Sigmoid colon (tissue), 7 donors: Measurements from ENCODE around the gene LRRIQ3. TPM values are rescaled to one million over a fixed set of nuclear protein-coding genes. Genes with fewer than 3 reads are reported as not detected.
A peak's percentile ranks its signal among the peaks of the same experiment; 100 is the strongest.

Experiments
- DNase-seq: peaks from one replicate; pipeline ENCODE4 v3.0.0-alpha.2; 2019
- H3K27ac ChIP-seq, 4 donors: fragments of 200-600 bp; sonication (generic); one replicate each; pipeline ENCODE4 v1.5.1; 2016 to 2019; ENCODE audit warnings: mild to moderate bottlenecking in 1 of 4
- H3K27me3 ChIP-seq, 3 donors: fragments of 200-600 bp; sonication (generic); one replicate each; pipeline ENCODE4 v1.5.1; 2019; ENCODE audit warnings: mild to moderate bottlenecking in 1 of 3
- H3K36me3 ChIP-seq, 4 donors: fragments of 200-600 bp; sonication (generic); one replicate each; pipeline ENCODE4 v1.5.1; 2016 to 2019
- H3K4me1 ChIP-seq, 4 donors: fragments of 200-600 bp; sonication (generic); one replicate each; pipeline ENCODE4 v1.5.1; 2017 to 2019
- H3K4me3 ChIP-seq, 4 donors: fragments of 200-600 bp; sonication (generic); one replicate each; pipeline ENCODE4 v1.5.1; 2017 to 2019; ENCODE audit warnings: mild to moderate bottlenecking in 2 of 4, moderate library complexity in 1 of 4
- H3K9me3 ChIP-seq, 4 donors: fragments of 200-600 bp in 3 of 4; sonication (generic) in 3 of 4; one replicate each; pipeline versions ENCODE4 v1.5.1 to v1.6.1; 2013 to 2019
- CTCF ChIP-seq, 4 experiments: fragments of 450-650 bp in 3 of 4; fragments of 200-600 bp in 1 of 4; IDR thresholded peaks; one replicate each; pipeline ENCODE4 v1.5.1; 2016 to 2019; ENCODE audit warnings: antibody characterized with exemption in 4 of 4, mild to moderate bottlenecking in 3 of 4, moderate library complexity in 2 of 4
- EP300 ChIP-seq, 4 donors: sonication (generic); formaldehyde crosslinking; IDR thresholded peaks; one replicate each; pipeline ENCODE4 v1.6.1; 2017; ENCODE audit warnings: antibody characterized with exemption in 4 of 4
- POLR2A ChIP-seq, 2 donors: fragments of 450-650 bp; IDR thresholded peaks; one replicate each; pipeline ENCODE4 v1.6.1; 2016; ENCODE audit warnings: antibody characterized with exemption in 2 of 2, mild to moderate bottlenecking in 2 of 2, moderate library complexity in 2 of 2
- POLR2AphosphoS5 ChIP-seq, 4 donors: sonication (generic); formaldehyde crosslinking; IDR thresholded peaks; one replicate each; pipeline ENCODE4 v1.6.1; 2017; ENCODE audit warnings: antibody characterized with exemption in 4 of 4
- WGBS, 2 donors: extraction: QIAGEN DNeasy Blood & Tissue Kit; methylation state at CpG; one replicate each; pipeline ENCODE4 v1.1.7; 2013; 5-methylcytosine and 5-hydroxymethylcytosine counted together
- intact Hi-C: fragments of 100-400 bp; cut with DNase I; formaldehyde crosslinking; loops from one replicate; pipeline ENCODE4 v1.15.1; 2023
- polyA plus RNA-seq, 3 donors: library from polyadenylated mRNA; stranded (reverse); fragments of 200-250 nt; gene quantifications; one replicate each; pipeline ENCODE4 v1.2.3, GENCODE V29; 2013
- total RNA-seq, 4 donors: library from RNA; depleted of rRNA; stranded (reverse); fragments of >200 nt; gene quantifications; one replicate each; pipeline ENCODE4 v1.1.0, GENCODE V29; 2016
- donor health status: healthy with polysubstance abuse.
- donor health status: Bipolar disorder and iron deficiency.
- donor health status: healthy.

Gene LRRIQ3
- total RNA-seq (under 1 TPM in 3 of 4 donors, not detected in 1; 0.16 to 0.81 (median 0.36) TPM), polyA plus RNA-seq (1 to 10 TPM in 1 of 3 donors, under 1 TPM in 2; 0.23 to 1.2 (median 0.34) TPM)

GRCh38 chr1:74197657-74198552, at the start of gene LRRIQ3, which contains the start of gene FPGT:
Gene LRRIQ3 (minus strand): TSS chr1:74198176. CDS start chr1:74183684, 14,492 bp downstream.
Gene FPGT (plus strand): TSS chr1:74198242. CDS start chr1:74198279, 37 bp downstream.
- TF ChIP-seq CTCF (IDR thresholded peaks at IDR 0.05): no peak
- TF ChIP-seq POLR2A (IDR thresholded peaks at IDR 0.05): peak; percentile 70 to 80
- TF ChIP-seq EP300 (IDR thresholded peaks at IDR 0.05): no peak
- peak; percentile 84 to 96 (median 92) for TF ChIP-seq POLR2AphosphoS5 (IDR thresholded peaks at IDR 0.05)
- WGBS, 2 donors: 2 to 5% methylated on average over 41 of the region's 41 CpGs
- Histone ChIP-seq H3K27me3 (no peaks in the 10 kb centered on the region), H3K9me3 (no peaks in the 10 kb centered on the region), H3K4me1 (peaks cover 0 to 17% (median 7%) of the 10 kb centered on the region in 4 donors), H3K36me3 (peaks cover 0 to 21% (median 0%) of the 10 kb centered on the region in 4 donors), H3K4me3 (peak within 1 kb of the TSS; percentile 54 to 73 (median 66)), H3K27ac (peak within 1 kb of the TSS; percentile 75 to 88 (median 83))
- DNase-seq: peak; percentile 97
- intact Hi-C loops: no loop called here

- no peak for DNase-seq
- TF ChIP-seq POLR2A (IDR thresholded peaks at IDR 0.05) (no peak), EP300 (IDR thresholded peaks at IDR 0.05) (no peak), POLR2AphosphoS5 (IDR thresholded peaks at IDR 0.05) (no peak), CTCF (IDR thresholded peaks at IDR 0.05) (no peak)
- intact Hi-C loops: no loop called here
- no peak overlapping the region for H3K27ac ChIP-seq
- no peaks in the 10 kb centered on the region for H3K27me3 ChIP-seq
- H3K4me3 ChIP-seq: no peak overlapping the region
- H3K9me3 ChIP-seq: no peaks in the 10 kb centered on the region
- H3K36me3 ChIP-seq: peaks cover 0 to 5% (median 0%) of the 10 kb centered on the region in 4 donors
- 79 to 86% methylated on average over 2 of the region's 2 CpGs for WGBS, 2 donors
- no peaks in the 10 kb centered on the region for H3K4me1 ChIP-seq
Observed at GRCh38 chr1:74246315-74246714, 48.3 kb upstream of the LRRIQ3 start.

- no peaks in the 10 kb centered on the region for H3K27me3 ChIP-seq
- no peaks in the 10 kb centered on the region for H3K4me1 ChIP-seq
- H3K36me3 ChIP-seq: peaks cover 0 to under 1% (median 0%) of the 10 kb centered on the region in 4 donors
- 25 to 43% methylated on average over 2 of the region's 2 CpGs for WGBS, 2 donors
- DNase-seq: no peak
- H3K27ac ChIP-seq: no peak overlapping the region
- H3K9me3 ChIP-seq: no peaks in the 10 kb centered on the region
- intact Hi-C loops: no loop called here
- TF ChIP-seq POLR2A (IDR thresholded peaks at IDR 0.05) (no peak), EP300 (IDR thresholded peaks at IDR 0.05) (no peak), CTCF (IDR thresholded peaks at IDR 0.05) (no peak), POLR2AphosphoS5 (IDR thresholded peaks at IDR 0.05) (no peak)
- no peak overlapping the region for H3K4me3 ChIP-seq
Observed at GRCh38 chr1:74245168-74245772, 47.3 kb upstream of the LRRIQ3 start.

GRCh38 chr1:74237787-74238186, 39.8 kb upstream of the LRRIQ3 start:
- H3K36me3 ChIP-seq: peaks cover 0 to 4% (median 0%) of the 10 kb centered on the region in 4 donors
- WGBS, 2 donors: 94% methylated on average over 4 of the region's 4 CpGs
- no peak overlapping the region for H3K27ac ChIP-seq
- intact Hi-C loops: no loop called here
- no peak overlapping the region for H3K4me3 ChIP-seq
- no peaks in the 10 kb centered on the region for H3K4me1 ChIP-seq
- no peaks in the 10 kb centered on the region for H3K9me3 ChIP-seq
- TF ChIP-seq EP300 (IDR thresholded peaks at IDR 0.05): no peak
- no peak for TF ChIP-seq POLR2A (IDR thresholded peaks at IDR 0.05)
- TF ChIP-seq POLR2AphosphoS5 (IDR thresholded peaks at IDR 0.05): no peak
- no peak for TF ChIP-seq CTCF (IDR thresholded peaks at IDR 0.05)
- no peak for DNase-seq
- no peaks in the 10 kb centered on the region for H3K27me3 ChIP-seq
